Activated naive CD8-positive, alpha-beta T cell (primary cell): ENCODE data around the gene NT5E.
A peak's percentile ranks its signal among the peaks of the same experiment; 100 is the strongest.
"Not testable (repeated sequence)": the region's sequence is repeated elsewhere in the genome, so short reads cannot be mapped to it uniquely, and the experiment has no call there.

Experiments used
- H3K27ac Mint-ChIP-seq: one replicate; pipeline ENCODE4 v1.8.0; 2021; ENCODE audit warnings: mixed read lengths
- H3K27me3 Mint-ChIP-seq: one replicate; pipeline ENCODE4 v1.8.0; 2021; ENCODE audit warnings: mixed read lengths
- H3K36me3 Mint-ChIP-seq: one replicate; pipeline ENCODE4 v1.8.0; 2021; ENCODE audit warnings: mixed read lengths
- H3K4me1 Mint-ChIP-seq: one replicate; pipeline ENCODE4 v1.8.0; 2021; ENCODE audit warnings: low read depth, mixed read lengths
- H3K4me3 Mint-ChIP-seq: one replicate; pipeline ENCODE4 v1.8.0; 2021; ENCODE audit warnings: mild to moderate bottlenecking, mixed read lengths
- H3K9me3 Mint-ChIP-seq: one replicate; pipeline ENCODE4 v1.8.0; 2021; ENCODE audit warnings: low read depth, mixed read lengths

The NT5E gene

DNA sequence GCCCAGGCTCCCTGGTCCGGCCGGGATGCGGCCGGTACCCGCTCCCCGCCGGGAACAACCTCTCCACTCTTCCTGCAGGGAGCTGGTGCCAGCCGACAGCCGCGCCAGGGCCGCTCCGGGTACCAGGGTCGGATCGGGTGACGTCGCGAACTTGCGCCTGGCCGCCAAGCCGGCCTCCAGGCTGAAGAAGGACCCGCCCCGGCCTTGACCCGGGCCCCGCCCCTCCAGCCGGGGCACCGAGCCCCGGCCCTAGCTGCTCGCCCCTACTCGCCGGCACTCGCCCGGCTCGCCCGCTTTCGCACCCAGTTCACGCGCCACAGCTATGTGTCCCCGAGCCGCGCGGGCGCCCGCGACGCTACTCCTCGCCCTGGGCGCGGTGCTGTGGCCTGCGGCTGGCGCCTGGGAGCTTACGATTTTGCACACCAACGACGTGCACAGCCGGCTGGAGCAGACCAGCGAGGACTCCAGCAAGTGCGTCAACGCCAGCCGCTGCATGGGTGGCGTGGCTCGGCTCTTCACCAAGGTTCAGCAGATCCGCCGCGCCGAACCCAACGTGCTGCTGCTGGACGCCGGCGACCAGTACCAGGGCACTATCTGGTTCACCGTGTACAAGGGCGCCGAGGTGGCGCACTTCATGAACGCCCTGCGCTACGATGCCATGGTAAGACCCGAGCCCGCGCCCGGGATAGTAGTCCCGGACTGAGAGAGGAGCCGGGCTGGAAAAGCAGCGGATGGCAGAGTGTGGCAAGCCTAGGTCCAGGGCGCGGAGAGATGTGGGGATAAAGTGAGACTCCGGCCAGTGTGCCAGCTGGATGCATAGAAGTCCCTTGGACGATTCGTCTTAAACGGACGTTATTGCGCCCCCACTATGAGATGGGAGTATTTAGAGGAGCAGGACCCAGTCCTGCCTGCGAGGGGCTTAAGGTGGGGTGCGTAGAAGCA is at the start of gene NT5E:
Gene NT5E, plus strand, starts transcription at position 266 of the 942 bp plus-strand sequence. Its CDS starts 57 bp downstream, at position 323.
- no peaks in the 10 kb centered on the region for H3K27me3 Mint-ChIP-seq
- peak within 1 kb of the TSS; percentile 97 for H3K27ac Mint-ChIP-seq
- H3K4me3 Mint-ChIP-seq: peak within 1 kb of the TSS; percentile 98
- H3K9me3 Mint-ChIP-seq: no peaks in the 10 kb centered on the region
- H3K4me1 Mint-ChIP-seq: peaks cover 70% of the 10 kb centered on the region
- peaks cover 21% of the 10 kb centered on the region for H3K36me3 Mint-ChIP-seq

DNA sequence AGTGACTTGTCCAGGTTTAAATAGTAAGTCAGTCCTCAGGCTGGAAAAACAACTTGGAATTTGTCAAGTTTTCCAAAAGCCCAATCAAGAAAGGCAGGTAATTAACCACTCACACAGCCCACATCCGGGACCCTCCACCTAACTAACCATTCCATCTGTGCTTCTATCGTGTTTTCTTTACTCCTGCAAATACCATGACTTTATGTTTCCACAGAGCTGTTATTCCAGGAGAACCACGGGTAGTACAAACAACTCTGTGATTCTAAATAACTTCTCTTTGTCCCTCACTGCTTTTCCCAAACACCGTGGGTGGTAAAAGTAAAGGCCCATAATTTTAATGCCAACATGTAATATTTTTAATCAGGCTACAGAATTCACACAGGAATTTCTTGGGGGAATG is 49.6 kb upstream of the NT5E start:
- H3K27ac Mint-ChIP-seq: peak overlapping the region; percentile 17
- H3K36me3 Mint-ChIP-seq: no peaks in the 10 kb centered on the region
- H3K9me3 Mint-ChIP-seq: no peaks in the 10 kb centered on the region

DNA sequence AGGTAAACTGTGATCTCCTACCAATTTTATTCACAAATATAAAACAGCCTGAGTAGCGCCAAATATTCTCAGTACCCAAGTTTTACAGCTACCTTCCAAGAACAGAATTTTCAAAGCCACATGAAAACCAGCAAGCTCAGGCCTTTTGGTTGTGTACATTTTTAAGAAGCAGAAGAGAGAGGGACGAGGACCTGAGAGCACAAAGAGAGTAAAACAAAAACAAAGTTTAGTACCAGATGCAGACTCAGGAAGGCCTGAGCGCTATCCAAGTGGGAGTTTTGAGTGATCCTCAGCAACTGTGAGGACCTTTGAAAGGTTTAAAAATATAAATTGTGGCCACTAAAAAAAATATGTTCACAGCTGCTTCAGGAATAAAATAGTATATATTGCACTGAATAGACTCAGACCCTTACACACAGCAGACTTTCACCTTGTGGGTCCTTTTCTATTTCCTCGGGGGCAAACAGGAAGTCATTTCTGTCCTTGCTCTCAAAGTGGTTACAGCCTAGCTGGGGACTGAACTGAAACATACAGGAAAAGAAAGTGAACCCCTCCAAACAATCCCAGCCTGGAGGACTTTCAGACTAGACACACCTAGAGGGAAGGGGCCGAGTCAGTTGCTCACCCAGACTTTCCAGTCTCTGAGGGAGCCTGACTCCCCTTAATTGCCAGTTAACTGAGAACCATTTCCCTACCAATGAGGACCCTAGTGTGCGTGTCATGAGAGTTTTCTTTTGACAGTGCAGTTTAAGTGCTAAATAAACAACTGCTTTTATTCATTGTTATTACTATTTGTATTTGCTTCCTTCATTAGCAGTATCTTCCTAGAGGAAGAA is 48.5 kb upstream of the NT5E start:
- Mint-ChIP-seq H3K36me3 (no peaks in the 10 kb centered on the region), H3K4me3 (peak overlapping the region; percentile 56), H3K9me3 (no peaks in the 10 kb centered on the region), H3K27me3 (no peaks in the 10 kb centered on the region), H3K4me1 (peaks cover 62% of the 10 kb centered on the region), H3K27ac (peak overlapping the region; percentile 88)

More for the DNA sequence above, 49.6 kb upstream of the NT5E start:
- Mint-ChIP-seq H3K4me1 (peaks cover 52% of the 10 kb centered on the region), H3K4me3 (no peak overlapping the region), H3K27me3 (no peaks in the 10 kb centered on the region)

DNA sequence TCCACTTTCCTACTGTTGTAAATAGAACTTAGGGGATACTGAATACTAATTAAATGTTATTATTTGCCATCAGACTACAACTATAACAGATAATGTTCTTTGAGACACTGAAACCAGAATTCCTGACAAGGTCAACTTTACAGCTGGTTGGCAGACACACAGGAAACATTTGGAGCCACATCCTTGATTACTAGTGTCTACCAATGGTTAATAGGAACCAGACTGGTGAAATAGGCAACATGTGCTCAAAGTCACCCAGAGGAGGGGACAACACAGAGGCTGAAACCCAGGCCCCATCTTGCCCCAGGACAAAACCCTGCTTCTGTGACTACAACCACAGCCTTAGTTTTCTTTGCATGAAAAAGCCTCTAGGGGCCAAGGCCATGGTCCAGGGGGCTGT is 47.8 kb upstream of the NT5E start:
- Mint-ChIP-seq H3K36me3 (no peaks in the 10 kb centered on the region), H3K27ac (peak overlapping the region; percentile 88), H3K4me1 (peaks cover 68% of the 10 kb centered on the region), H3K9me3 (no peaks in the 10 kb centered on the region), H3K27me3 (no peaks in the 10 kb centered on the region), H3K4me3 (peak overlapping the region; percentile 56)

- peaks cover 71% of the 10 kb centered on the region for H3K4me1 Mint-ChIP-seq
- peak overlapping the region; percentile 8 for H3K4me3 Mint-ChIP-seq
- H3K9me3 Mint-ChIP-seq: no peaks in the 10 kb centered on the region
- H3K36me3 Mint-ChIP-seq: no peaks in the 10 kb centered on the region
- peak overlapping the region; percentile 3 for H3K27ac Mint-ChIP-seq
- H3K27me3 Mint-ChIP-seq: no peaks in the 10 kb centered on the region
Measured at GRCh38 chr6:85402922-85403321, 47.0 kb upstream of the NT5E start.

- Mint-ChIP-seq H3K27me3 (no peaks in the 10 kb centered on the region), H3K9me3 (no peaks in the 10 kb centered on the region), H3K27ac (peak overlapping the region; percentile 3), H3K4me1 (peaks cover 71% of the 10 kb centered on the region), H3K36me3 (no peaks in the 10 kb centered on the region), H3K4me3 (no peak overlapping the region)
Measured at GRCh38 chr6:85403331-85404015, 46.4 kb upstream of the NT5E start.

DNA sequence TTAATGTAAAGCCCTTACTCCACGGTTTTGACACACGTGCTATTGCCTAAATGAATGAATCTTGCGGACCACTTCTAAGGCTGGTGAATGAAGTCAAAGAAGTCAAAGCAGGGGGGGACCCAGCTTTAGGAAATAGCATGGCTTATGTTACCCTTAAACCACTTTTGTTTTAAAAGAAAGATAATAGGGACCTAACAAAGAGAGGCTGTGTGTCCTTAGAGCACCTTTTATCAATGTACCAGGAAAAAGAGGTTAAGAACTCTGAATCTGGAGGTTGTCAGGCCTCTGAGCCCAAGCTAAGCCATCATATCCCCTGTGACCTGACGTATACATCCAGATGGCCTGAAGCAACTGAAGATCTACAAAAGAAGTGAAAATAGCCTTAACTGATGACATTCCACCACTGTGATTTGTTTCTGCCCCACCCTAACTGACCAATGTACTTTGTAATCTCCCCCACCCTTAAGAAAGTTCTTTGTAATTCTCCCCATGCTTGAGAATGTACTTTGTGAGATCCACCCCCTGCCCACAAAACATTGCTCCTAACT is 45.8 kb upstream of the NT5E start:
- not testable (repeated sequence) for H3K9me3 Mint-ChIP-seq, H3K36me3 Mint-ChIP-seq, H3K27me3 Mint-ChIP-seq
- peak overlapping the region; percentile 56 for H3K27ac Mint-ChIP-seq
- peak overlapping the region; percentile 15 for H3K4me3 Mint-ChIP-seq
- peaks cover 71% of the 10 kb centered on the region for H3K4me1 Mint-ChIP-seq

GRCh38 chr6:85404564-85405174 is 45.2 kb upstream of the NT5E start:
- no peaks in the 10 kb centered on the region for H3K9me3 Mint-ChIP-seq
- peak overlapping the region; percentile 15 for H3K4me3 Mint-ChIP-seq
- peaks cover 71% of the 10 kb centered on the region for H3K4me1 Mint-ChIP-seq
- peak overlapping the region; percentile 56 for H3K27ac Mint-ChIP-seq
- no peaks in the 10 kb centered on the region for H3K36me3 Mint-ChIP-seq
- H3K27me3 Mint-ChIP-seq: no peaks in the 10 kb centered on the region

DNA sequence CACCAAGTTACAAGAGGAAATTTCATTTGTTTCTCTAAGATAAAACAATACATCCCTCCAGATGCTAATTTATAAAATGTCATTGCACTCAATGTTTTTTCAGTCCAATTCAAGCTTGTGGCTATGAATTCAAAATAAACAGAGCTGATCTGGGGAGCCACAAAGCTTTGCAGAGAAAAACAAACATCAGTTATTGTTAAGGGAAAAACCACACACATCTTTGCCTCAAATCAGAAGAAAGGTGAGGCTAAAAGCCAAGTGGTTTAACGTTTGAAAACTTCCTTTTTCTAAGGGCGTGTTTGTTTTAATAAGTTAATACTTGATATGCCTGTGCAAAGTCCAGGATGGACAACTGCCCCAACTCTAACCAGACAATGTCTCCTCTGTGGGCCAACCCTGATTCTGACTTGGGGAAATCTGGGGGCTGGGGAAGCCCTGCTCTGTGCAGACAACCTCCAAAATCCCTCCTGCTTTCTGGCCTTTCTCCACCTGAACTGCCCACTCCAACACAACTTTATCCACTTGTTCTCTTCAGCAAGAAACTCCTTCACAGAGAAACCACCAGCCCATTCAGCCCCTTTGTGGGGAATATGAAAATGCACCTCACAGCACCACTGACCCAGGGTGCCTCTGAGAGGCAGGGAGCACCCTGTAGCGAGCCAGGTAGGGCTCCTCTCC is 44.6 kb upstream of the NT5E start:
- Mint-ChIP-seq H3K27ac (peak overlapping the region; percentile 76), H3K4me1 (peaks cover 69% of the 10 kb centered on the region), H3K36me3 (no peaks in the 10 kb centered on the region), H3K4me3 (peak overlapping the region; percentile 46), H3K9me3 (no peaks in the 10 kb centered on the region), H3K27me3 (no peaks in the 10 kb centered on the region)

GRCh38 chr6:85405853-85406198 is 44.1 kb upstream of the NT5E start:
- peaks cover 64% of the 10 kb centered on the region for H3K4me1 Mint-ChIP-seq
- no peaks in the 10 kb centered on the region for H3K36me3 Mint-ChIP-seq
- H3K27ac Mint-ChIP-seq: peak overlapping the region; percentile 76
- H3K4me3 Mint-ChIP-seq: peak overlapping the region; percentile 46
- H3K27me3 Mint-ChIP-seq: no peaks in the 10 kb centered on the region
- no peaks in the 10 kb centered on the region for H3K9me3 Mint-ChIP-seq

- Mint-ChIP-seq H3K27ac (no peak overlapping the region), H3K36me3 (no peaks in the 10 kb centered on the region), H3K9me3 (no peaks in the 10 kb centered on the region), H3K4me1 (peaks cover 56% of the 10 kb centered on the region), H3K4me3 (no peak overlapping the region), H3K27me3 (no peaks in the 10 kb centered on the region)
Measured at GRCh38 chr6:85406641-85407075, 43.2 kb upstream of the NT5E start.

GRCh38 chr6:85408039-85408438 is 41.8 kb upstream of the NT5E start:
- Mint-ChIP-seq H3K4me3 (no peak overlapping the region), H3K27me3 (no peaks in the 10 kb centered on the region), H3K27ac (no peak overlapping the region)

GRCh38 chr6:85412911-85413430 is 36.9 kb upstream of the NT5E start:
- H3K27me3 Mint-ChIP-seq: no peaks in the 10 kb centered on the region
- no peak overlapping the region for H3K4me3 Mint-ChIP-seq
- no peaks in the 10 kb centered on the region for H3K9me3 Mint-ChIP-seq
- H3K36me3 Mint-ChIP-seq: no peaks in the 10 kb centered on the region
- H3K4me1 Mint-ChIP-seq: peaks cover 14% of the 10 kb centered on the region
- no peak overlapping the region for H3K27ac Mint-ChIP-seq

More at GRCh38 chr6:85408039-85408438, 41.8 kb upstream of the NT5E start:
- H3K9me3 Mint-ChIP-seq: no peaks in the 10 kb centered on the region
- peaks cover 43% of the 10 kb centered on the region for H3K4me1 Mint-ChIP-seq
- no peaks in the 10 kb centered on the region for H3K36me3 Mint-ChIP-seq
